ENCODE measurements around the gene CAPN14. TPM values are rescaled to one million over a fixed set of nuclear protein-coding genes. Genes with fewer than 3 reads are reported as not detected.
"Not testable (repeated sequence)": the region's sequence is repeated elsewhere in the genome, so short reads cannot be mapped to it uniquely, and the experiment has no call there.

The CAPN14 gene
- total RNA-seq, 1 donor from 2014 or later = 10.3 TPM

DNA sequence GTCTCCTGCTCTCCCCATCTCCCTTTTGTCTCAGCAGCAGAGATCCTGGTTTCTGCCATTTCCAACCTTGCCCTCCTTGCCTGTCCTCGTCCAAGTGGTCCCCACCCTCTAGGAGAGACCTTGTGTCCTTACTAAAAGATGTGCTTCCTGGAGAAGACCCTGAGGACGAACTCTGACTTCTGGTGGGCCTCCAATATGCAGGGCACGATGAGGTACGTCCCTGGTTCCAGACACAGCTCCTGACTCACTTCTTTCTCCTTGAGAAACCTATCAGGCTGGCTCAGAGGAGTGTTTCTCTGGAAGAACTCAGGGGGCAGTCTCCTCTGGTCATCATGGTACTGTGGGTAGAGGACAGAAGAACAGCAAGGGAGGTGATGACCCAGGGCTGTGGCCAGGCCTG is 28.2 kb downstream of the CAPN14 start:
- FAIRE-seq = no peak

DNA sequence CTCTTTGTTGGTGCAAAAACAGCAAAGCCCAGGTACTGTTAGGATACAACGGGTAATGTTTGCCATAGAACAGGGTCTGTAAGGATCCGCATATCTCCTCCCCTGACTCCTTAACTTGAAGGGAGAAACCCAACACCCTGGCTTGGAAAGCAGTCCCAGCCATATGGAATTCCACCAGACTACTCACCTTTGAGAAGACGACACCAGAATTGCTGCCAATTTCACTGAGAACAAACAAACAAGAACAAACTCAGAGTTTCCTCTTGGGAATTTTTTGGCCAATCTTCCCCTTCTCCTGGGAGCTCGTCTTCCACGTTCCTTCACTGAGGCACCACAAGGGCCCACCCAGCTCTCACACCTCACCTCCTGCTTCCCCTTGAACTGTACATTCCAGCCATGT is 29.2 kb downstream of the CAPN14 start:
- no peaks in the 10 kb centered on the region for H3K36me3 ChIP-seq (ENCODE audit: control insufficient read depth, insufficient read depth, low read length)
- H3K4me3 ChIP-seq (ENCODE audit: low read depth, low read length) = no peak overlapping the region
- FAIRE-seq = no peak
- DNase-seq (ENCODE audit: low read depth) = no peak
- no peak for TF ChIP-seq CTCF (IDR thresholded peaks at IDR 0.05; ENCODE audit: insufficient read depth, low read length, severe bottlenecking)
- H3K27me3 ChIP-seq (ENCODE audit: control insufficient read depth, insufficient read depth, low read length) = peaks cover 4% of the 10 kb centered on the region

More for the DNA sequence above, 28.2 kb downstream of the CAPN14 start:
- H3K36me3 ChIP-seq (ENCODE audit: control insufficient read depth, insufficient read depth, low read length) = no peaks in the 10 kb centered on the region
- DNase-seq (ENCODE audit: low read depth) = no peak
- H3K4me3 ChIP-seq (ENCODE audit: low read depth, low read length) = no peak overlapping the region
- H3K27me3 ChIP-seq (ENCODE audit: control insufficient read depth, insufficient read depth, low read length) = peaks cover 4% of the 10 kb centered on the region
- no peak for TF ChIP-seq CTCF (IDR thresholded peaks at IDR 0.05; ENCODE audit: insufficient read depth, low read length, severe bottlenecking)

GRCh38 chr2:31187166-31187565 is 30.1 kb downstream of the CAPN14 start:
- H3K4me3 ChIP-seq (ENCODE audit: low read depth, low read length) = no peak overlapping the region
- FAIRE-seq = no peak
- TF ChIP-seq CTCF (IDR thresholded peaks at IDR 0.05; ENCODE audit: insufficient read depth, low read length, severe bottlenecking) = no peak
- no peaks in the 10 kb centered on the region for H3K36me3 ChIP-seq (ENCODE audit: control insufficient read depth, insufficient read depth, low read length)
- H3K27me3 ChIP-seq (ENCODE audit: control insufficient read depth, insufficient read depth, low read length) = peaks cover 4% of the 10 kb centered on the region
- no peak for DNase-seq (ENCODE audit: low read depth)

DNA sequence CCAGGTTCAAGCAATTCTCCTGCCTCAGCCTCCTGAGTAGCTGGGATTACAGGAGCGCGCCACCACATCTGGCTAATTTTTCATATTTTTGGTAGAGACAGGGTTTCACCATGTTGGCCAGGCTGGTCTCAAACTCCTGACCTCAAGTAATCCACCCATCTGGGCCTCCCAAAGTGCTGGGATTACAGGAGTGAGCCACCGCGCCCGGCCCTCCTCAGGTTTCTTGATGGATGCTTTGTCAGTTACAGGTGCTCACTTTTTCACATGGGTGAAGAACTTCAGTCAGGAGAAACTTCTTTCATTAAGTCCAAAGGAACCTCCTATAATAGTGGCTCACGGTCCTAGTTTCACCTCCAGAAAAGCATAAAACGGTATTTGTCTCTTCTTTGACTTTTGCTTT is 33.3 kb downstream of the CAPN14 start:
- not testable (repeated sequence) for FAIRE-seq; H3K36me3 ChIP-seq (ENCODE audit: control insufficient read depth, insufficient read depth, low read length); DNase-seq (ENCODE audit: low read depth); H3K27me3 ChIP-seq (ENCODE audit: control insufficient read depth, insufficient read depth, low read length); H3K4me3 ChIP-seq (ENCODE audit: low read depth, low read length)

GRCh38 chr2:31176742-31177141 is 40.6 kb downstream of the CAPN14 start:
- Histone ChIP-seq H3K27me3 (ENCODE audit: control insufficient read depth, insufficient read depth, low read length) (peaks cover 3% of the 10 kb centered on the region), H3K36me3 (ENCODE audit: control insufficient read depth, insufficient read depth, low read length) (no peaks in the 10 kb centered on the region), H3K4me3 (ENCODE audit: low read depth, low read length) (no peak overlapping the region)
- FAIRE-seq = no peak
- no peak for DNase-seq (ENCODE audit: low read depth)
- TF ChIP-seq CTCF (IDR thresholded peaks at IDR 0.05; ENCODE audit: insufficient read depth, low read length, severe bottlenecking) = no peak

DNA sequence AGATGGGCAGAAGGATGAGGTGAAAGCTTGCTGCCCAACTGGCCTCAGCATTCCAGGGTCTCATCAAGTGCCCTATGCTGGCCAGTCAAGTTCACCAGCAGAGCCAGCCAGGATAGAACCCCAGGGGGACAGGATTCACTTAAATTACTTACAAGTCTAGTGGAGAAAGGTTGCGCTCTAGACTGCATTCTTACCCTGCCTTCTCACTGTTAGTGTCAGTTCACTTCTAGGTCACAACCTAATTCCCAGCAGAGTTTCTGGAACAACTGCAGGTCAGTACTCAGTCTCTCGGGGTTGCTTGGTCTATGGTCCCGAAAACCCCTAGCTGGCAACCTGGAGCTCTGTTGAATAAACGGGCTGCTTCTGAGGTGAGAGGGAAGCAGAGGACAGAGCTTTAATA is 46.2 kb downstream of the CAPN14 start:
- no peak for FAIRE-seq
- no peak overlapping the region for H3K4me3 ChIP-seq (ENCODE audit: low read depth, low read length)
- DNase-seq (ENCODE audit: low read depth) = no peak
- H3K27me3 ChIP-seq (ENCODE audit: control insufficient read depth, insufficient read depth, low read length) = peaks cover 3% of the 10 kb centered on the region
- H3K36me3 ChIP-seq (ENCODE audit: control insufficient read depth, insufficient read depth, low read length) = no peaks in the 10 kb centered on the region
- no peak for TF ChIP-seq CTCF (IDR thresholded peaks at IDR 0.05; ENCODE audit: insufficient read depth, low read length, severe bottlenecking)
